ENCODE results near the gene SHB. TPM values are rescaled to one million over a fixed set of nuclear protein-coding genes. Genes with fewer than 3 reads are reported as not detected.
A peak's percentile ranks its signal among the peaks of the same experiment; 100 is the strongest.

SHB gene, protein sequence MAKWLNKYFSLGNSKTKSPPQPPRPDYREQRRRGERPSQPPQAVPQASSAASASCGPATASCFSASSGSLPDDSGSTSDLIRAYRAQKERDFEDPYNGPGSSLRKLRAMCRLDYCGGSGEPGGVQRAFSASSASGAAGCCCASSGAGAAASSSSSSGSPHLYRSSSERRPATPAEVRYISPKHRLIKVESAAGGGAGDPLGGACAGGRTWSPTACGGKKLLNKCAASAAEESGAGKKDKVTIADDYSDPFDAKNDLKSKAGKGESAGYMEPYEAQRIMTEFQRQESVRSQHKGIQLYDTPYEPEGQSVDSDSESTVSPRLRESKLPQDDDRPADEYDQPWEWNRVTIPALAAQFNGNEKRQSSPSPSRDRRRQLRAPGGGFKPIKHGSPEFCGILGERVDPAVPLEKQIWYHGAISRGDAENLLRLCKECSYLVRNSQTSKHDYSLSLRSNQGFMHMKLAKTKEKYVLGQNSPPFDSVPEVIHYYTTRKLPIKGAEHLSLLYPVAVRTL
- total RNA-seq: 32.8 and 33.4 TPM in 2 replicates

DNA sequence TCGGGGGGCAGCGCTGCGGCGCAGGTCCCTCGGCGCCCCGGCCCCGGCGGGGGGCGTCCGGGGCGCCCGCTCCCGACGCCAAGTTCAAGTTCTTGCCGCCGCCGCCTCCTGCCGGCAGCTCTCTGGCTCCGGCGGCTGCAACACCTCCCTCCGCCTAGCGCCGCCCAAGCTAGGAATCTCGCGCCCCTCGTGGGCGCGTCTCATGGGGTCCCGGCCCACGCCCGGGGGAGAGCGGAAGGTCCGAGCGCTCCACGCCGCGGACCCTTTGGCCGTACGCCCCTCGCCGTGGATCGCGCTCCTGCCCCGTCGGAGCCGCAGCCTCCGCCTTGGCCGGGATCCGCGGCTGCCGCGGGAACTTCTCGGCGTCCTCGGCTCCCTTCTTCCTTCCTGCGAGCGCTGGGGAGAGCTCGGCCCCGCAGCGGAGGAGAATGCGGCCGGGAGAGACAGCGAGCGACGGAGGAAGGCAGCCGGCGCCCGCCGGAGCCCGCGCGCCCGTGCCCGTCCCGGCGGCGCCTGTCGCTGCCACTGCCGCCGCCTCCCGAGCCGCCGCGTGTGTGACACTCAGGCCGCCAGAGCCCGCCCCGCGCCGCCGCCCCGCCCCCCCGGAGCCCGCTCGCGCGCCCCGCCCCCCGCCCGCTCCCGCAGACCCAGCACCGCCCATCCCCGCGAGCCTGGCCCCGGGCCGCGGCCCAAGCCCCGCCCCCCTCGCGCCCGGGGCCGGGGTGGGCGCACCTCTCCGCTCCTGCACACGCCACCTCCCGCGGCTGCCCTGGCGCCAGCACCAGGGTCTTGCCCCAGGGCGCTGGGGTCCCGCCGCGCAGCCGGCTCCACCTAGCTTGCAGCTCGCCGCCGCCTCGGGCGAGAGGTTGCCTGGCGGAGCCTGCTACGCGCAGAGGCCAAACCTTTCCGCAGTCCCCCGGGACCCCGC, at the start of gene SHB:
SHB (minus strand) TSS at position 527 of the 928 bp plus-strand sequence. CDS start 582 bp downstream, outside the sequence.
- peak; percentile 81 for DNase-seq

DNA sequence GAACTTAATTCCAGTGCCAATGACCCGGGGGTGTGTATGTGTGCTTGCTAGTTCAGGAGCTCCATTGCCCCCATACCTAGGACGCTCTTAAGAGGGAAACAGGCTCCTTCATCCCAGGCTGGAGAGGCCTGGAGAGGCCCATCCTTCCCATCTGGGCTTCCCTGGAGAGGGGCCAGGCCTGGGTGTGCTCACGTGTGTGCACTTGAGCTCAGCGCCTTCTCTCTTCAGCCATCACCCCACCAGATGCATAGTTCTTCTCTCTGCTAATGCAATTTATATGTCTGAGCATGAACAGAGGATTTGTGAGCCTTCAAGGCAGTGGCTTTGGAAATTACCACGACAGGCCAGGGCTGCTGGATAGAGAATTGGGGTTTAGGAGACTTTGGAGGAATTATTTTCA, 48.6 kb upstream of the SHB start:
- no peak for DNase-seq

DNA sequence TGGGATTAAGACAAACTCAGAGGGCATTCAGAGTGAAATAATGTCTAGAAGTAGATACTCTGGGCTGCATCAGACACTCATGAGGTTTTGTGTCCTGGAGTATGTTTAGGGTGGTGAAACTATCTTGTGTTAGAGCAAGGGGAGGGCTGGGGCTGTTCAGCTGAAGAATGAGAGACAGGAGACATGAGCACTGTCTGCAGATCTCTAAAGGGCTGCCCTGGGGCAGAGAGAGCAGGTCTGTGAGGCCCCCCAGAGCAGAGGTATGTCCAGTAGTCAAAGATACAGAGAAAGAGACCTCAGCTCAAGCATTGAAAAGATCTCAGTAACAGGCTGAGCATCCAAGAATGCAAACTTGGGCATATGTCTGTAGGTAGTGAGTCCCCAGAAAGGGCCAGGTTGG, 45.9 kb upstream of the SHB start:
- DNase-seq: no peak

DNA sequence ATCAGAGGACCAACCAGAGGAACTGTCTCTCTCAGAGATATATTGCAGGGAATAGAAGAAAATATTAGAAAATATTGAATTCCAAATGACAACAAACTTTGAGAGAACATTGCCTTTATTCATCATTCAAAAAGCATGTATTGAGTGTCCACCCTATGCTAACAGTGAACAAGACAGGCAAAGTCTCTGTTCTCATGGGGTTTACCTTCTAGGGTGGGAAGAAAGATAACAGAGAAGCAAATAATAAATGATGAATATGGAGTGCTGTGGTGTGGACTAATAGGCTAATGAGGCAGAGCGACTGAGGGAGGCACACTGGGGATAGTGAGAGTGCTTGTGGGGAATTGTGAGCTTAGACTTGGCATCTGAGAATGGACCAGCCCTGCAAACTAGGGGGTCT, 43.4 kb upstream of the SHB start:
- DNase-seq: no peak

DNA sequence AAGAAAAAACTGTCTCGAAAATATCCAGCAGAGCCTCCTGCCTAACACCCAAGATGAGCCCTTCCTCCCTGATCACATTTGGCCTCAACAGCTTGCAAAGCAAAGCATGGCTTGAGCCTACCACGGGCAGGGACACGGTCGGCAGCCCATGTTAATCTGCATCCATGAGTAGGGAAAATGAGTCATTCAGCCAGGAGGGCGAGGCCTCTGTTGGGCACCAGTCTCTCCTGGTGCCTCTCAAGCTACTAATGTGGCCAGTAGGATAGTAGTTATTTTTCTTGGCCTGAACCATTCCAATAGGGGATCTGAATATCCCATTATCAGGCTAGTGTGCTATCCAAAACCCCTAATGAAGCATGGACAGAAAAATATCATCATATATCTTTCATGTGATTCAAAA, 43.0 kb upstream of the SHB start:
- DNase-seq: no peak

DNA sequence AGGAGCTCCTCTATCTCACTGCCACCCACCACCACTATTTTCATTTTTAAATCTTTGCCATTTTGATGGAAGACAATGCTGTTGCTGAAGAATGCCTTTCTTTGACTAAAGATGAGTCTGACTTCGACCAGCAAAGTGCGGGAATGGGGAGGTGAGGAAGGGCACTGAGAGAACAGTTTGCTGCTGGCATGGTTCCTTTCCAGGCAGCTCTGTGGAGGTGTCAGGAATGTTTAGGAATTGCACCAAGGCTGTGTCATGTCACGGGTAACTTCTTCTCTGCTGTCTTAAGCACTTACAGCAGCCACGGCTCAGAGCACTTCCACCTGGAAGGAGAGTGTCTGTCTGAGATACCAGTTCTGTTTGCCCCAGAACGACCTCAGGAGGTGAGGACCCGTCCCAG, 41.4 kb upstream of the SHB start:
- no peak for DNase-seq

DNA sequence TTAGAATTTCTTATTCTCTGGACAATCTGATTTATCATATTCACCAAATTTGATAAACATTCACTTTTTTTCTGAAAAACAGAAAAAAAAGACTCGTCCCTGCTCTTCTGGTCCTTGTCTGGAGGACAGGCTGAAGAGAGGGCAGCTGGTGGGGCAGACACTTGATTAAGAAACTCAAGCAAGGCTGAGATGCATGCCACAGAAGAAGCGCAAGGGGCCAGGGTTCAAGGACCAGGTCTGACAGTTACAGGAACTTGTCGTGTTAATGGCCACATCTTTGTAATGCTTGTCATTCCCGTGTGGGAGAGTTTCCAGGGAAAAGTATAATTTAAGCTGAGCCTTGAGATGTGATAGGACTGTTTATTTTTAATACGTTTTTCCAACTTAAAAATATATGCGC, 40.6 kb upstream of the SHB start:
- DNase-seq: no peak

DNA sequence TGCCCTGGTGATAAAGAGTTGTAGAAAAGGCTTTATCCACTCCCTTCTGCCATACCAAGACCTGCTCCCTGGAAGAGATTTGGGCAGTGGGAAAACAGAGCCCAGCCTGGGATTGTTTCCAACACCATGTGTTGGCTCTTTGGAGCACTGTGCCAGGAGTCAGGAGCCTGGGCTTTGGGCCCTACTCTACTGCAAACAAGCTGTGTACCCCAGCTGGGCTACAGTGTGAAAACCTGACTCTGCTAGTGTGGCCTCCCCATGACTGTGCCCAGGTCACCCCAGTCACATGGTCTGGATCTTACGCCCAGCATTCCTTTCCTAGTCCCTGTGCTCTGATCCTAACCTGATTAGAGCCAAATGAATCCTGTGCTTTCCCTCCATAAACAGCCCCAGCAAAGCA, 39.3 kb upstream of the SHB start:
- no peak for DNase-seq

DNA sequence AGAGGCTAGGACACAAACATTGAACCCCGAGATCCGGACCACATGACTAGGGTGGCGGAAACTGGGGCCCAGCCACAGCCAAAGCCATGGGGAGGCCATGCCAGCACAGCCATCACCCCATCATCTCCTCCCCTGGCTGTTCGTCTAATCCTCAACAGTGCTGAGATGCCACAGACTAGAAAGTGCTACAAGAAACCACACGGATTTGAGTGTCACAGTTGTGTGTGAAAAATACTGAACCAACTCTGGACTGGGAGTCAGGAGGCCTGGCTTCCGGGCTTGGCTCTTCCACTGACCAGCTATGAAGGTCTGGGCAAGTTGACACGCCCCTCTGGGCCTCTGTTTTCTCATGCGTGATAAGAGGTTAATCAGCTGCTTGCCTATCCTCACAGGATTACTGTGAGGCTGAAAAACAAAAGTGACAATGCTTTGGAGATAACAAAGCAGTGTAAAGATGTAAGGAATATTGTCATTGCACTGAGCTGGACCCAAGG, 38.8 kb upstream of the SHB start:
- no peak for DNase-seq

DNA sequence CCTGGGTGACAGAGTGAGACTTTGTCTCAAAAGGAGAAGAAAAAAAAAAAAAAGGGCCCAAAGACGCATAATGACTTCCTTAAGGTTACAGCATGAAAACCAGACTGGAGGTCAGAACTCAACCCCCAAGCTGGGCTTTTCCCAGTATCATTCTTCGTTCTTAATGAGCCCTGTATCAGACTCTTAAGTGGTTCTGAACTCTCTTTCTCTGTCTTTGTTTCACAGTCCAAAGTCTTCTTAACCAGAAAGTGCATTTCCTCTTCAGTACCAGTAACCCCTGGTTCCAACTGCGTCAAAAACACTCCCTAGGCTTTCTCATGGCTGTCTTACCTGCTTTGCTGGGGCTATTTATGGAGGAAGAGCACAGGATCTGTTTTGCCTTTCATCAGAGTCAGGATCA, 38.4 kb upstream of the SHB start:
- DNase-seq: no peak

DNA sequence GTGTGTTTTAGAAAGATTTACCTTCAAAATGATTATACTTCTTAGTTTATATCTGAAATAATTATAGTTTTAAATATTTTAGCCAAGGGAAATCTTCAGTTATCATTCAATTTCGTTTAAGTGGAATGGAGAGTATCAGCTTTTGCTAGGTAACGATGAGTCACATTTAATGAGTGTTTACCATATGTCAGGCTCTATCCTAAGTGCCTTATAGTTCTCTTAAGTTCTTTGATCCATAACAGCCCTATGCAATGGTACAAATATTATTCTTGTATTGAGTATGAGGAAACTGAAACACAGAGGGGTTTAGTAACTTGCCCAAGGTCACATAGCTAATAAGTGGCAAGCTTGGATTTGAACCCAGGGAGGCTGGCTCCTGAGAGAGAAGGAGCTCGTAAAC, 37.5 kb upstream of the SHB start:
- no peak for DNase-seq

DNA sequence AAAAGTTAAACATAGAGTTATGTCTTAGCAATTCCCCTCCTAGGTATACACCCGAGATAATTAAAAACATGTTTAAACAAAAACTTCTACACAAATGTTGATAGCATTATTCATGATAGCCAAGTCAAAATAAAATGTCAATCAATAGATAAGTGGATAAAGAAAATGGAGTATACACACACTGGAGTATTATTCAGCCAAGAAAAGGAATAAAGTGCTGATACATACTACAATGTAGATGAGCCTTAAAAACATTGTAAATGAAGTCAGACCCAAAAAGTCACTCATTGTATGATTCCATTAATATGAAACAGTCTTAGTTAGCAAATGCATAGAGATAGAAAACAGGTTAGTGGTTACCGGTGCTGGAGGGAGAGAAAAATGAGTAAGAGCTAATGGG, 34.3 kb upstream of the SHB start:
- no peak for DNase-seq

DNA sequence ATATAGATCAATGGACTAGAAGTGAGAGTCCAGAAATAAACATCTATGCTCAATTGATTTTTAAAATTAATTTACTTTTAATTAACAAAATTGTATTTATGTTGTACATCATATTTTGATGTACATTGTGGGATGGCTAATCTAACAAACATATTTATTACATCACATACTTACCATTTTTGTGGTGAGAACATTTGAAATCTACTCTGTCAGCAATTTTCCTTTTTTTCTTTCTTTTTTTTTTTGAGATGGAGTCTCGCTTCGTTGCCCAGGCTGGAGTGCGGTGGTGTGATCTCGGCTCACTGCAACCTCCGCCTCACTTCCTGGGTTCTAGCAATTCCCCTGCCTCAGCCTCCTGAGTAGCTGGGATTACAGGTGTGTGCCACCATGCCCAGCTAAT, 32.4 kb upstream of the SHB start:
- no peak for DNase-seq

DNA sequence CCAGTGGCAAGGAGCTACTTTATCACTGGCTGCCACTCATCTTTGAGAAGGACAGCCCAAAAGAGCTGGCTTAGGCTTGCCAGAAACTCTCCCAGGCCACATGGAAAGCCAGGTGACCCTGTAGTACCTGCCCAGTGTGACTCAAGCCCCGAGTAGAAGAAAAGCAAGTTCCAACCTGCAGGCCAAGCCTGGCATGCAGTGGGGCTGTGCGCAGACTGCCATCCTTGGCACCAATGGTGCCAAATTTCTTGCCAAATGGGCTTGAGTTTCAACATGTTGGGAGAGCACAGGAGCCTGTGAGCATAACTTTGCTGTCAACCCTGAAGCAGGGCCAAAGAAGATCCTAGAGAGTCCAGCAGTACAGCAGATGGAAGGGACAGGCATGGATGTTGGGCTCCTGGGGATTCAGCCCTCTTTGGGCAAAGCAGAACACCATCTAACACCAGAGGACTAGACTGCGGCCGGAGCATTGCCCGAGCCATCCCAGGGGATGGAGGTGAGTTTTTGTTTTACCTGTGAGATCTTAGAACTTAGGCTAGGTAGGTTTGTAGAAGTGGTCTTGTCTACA, 27.3 kb upstream of the SHB start:
- no peak for DNase-seq

DNA sequence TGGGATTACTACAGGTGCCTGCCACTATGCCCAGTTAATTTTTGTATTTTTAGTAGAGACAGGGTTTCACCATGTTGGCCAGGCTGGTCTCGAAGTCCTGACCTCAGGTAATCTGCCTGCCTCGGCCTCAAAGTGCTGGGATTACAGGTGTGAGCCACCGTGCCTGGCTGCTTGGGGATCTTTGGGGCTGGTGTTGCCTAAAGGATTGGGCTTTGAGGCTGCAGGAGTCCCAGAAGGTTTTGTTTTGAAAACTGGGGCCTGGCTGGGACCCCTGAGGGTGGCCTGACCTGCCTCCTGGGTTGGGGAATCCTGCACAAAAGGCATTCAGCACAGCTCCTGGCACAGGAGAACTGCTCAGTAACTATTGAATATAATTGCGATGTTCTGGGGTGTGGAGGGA, 25.1 kb upstream of the SHB start:
- no peak for DNase-seq

DNA sequence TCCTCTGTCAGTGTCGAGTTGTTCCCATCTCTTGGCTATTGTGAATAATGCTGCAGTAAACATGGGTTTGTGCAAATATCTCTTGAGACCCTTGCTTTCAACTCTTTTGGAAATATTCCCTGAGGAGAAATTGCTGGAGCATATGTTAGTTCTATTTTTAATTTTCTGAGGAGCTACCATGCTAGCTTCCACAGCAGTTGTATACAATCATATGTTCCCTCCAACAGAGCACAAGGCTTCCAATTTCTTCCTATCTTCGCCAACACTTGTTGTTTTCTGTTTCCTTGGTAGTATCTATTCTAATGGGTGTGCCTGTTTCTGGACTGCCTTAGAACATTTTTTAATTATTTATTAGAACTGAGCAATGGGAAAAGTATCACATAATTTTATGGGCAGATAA, 23.6 kb upstream of the SHB start:
- DNase-seq: no peak

DNA sequence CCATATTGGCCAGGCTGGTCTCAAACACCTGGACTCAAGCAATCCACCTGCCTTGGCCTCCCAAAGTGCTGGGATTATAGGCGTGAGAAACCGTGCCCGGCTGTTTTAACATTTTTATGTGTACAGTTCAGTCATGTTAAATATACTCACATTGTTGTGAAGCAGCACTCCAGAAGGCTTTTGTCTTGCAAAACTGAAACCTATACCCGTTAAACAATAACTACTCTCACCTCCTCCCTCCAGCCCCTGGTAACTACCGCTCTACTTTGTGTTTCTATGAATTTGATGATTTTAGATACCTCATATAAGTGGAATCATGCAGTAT, 23.1 kb upstream of the SHB start:
- DNase-seq: no peak

DNA sequence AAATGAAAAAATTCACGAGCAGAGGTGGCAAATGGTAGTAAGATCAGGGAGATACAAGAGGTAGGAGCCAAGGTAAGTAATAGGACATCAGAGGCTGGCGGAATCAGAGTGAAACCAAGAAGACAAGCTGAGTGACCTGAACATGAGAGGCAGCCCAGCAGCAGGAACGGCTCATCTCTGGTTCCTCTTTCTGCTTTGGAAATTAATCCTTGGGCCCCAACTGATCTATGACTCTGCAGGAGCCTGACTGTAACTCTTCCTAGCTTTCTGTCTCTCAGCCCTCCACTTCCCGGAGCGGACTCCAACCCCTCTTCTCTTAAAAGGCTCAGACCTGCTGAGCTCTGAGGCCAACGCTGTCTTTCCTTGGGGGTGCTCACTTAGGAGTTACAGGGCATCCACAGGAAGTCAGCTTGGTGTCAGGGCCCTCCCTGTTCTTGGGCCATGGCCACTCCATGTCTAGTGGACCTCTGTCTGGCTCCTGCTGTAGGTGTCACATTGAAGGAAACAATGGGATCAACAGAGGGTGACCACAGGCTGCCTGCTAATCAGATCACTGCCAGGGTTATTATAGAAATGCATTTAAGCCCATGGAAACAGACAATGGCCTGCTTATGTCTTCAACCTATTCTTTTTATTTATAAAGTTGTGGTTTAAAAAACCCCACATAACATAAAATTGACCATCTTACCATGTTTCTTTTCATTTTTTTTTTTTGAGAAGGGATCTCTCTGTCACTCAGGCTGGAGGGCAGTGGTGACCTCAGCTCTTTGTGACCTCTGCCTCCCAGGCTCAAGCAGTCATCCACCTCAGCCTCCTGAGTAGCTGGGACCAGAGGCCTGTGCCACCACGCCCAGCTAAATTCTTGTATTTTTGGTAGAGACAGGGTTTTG, 22.5 kb upstream of the SHB start:
- no peak for DNase-seq

DNA sequence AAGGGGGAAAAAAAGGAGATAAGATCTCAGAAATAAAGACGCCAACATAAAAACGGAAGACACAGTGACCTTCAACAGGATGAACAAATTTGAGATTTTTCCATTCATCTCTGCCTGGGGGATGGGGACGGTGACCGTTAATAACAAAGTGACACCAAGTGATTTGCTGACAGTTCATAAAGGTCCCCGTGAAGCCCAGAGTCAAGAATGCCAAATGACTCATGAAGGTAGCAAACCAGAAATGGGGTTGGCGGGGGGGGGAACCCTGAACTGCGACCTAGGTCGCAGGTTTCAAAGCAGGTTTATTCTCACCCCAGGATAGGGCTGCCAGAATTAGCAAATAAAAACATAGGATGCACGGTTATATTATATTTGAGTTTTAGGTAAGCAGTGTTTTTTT, 21.1 kb upstream of the SHB start:
- no peak for DNase-seq

DNA sequence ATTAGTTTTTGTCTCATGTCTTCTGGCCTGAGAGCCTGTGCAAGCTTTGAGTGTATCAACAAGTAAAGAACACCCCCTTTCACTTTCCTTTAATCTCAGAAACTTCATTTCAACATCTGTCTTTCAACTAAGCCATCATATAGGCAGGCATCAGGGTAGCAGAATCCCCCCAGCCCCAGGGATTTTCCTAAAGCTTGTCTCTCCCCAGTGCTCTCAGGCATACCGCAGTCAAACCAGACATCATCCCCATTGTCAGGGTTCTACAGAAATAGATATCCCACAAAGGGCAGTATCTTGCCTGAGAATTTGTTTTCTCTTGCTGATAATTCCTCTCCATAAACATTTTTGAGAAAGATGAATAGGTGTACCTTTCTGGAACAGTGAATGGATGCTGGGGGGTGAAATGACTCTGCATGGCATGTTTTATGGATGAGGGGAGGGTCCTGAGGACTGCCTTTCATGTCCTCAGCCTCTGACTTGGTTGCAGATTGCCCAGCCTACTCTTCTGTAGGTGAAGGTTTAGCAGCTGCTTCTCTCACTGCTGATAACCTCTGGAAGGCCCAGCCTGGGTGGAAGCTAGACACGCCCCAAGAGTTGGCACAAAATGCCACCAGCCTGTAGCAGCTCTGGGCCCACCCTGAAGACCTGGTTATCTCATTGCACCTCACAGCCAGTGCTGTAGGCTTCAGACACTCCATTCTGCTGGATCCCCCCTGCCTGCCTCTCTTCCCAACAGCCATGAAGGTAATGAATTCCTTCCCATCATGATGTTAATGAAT, 20.5 kb upstream of the SHB start:
- DNase-seq: no peak

Measured in dermis blood vessel endothelial cell (primary cell).